C4-2B (cell line): ENCODE data around the gene ZNF579.

Source experiments
- CTCF ChIP-seq: fragments of 450-650 bp; conservative IDR thresholded peaks from 2 replicates; pipeline ENCODE4 v1.5.1; 2017; ENCODE audit warnings: mild to moderate bottlenecking
- ZFX ChIP-seq: fragments of 450-650 bp; IDR thresholded peaks from 2 replicates; pipeline ENCODE4 v1.6.1; 2017

GRCh38 chr19:55601084-55601483 lies 20.4 kb upstream of the ZNF579 start:
- TF ChIP-seq CTCF = no peak
- no peak for TF ChIP-seq ZFX
